Panc1 (cell line): ENCODE results near the gene ADAM11. TPM values are rescaled to one million over a fixed set of nuclear protein-coding genes. Genes with fewer than 3 reads are reported as not detected.

Experiments
- ATAC-seq: fragments of 200-7000 bp; cut with Tn5 transposase; 2 replicates; pipeline ENCODE4 v1.9.1; 2020; ENCODE audit warnings: mild to moderate bottlenecking, moderate library complexity
- BruUV-seq: library from RNA; stranded (reverse); fragments of 400-500 nt; replicated peaks from 2 replicates; lab custom pipeline; 2021; lab: Mats Ljungman, UMichigan
- CTCF ChIA-PET: fragments of 300-600 bp; sonication (Branson Sonifier 250); formaldehyde crosslinking; loops from one replicate; lab custom pipeline; 2022; ENCODE audit warnings: antibody characterized with exemption; lab: Charles Lee
- POLR2A ChIA-PET: fragments of 300-600 bp; sonication (Branson Sonifier 250); formaldehyde crosslinking; loops from one replicate; lab custom pipeline; 2022; ENCODE audit warnings: antibody characterized with exemption; lab: Charles Lee
- DNase-seq: peaks from one replicate; pipeline ENCODE4 v3.0.0-alpha.2; 2010; ENCODE audit warnings: low read depth, low spot score
- H3K27ac ChIP-seq: 2 replicates; pipeline ENCODE4 v1.5.1; 2011; ENCODE audit warnings: mild to moderate bottlenecking, low read length, inconsistent platforms
- H3K27me3 ChIP-seq: fragments of 200-500 bp; sonication (Bioruptor generic); 2 replicates; pipeline ENCODE4 v1.6.0; 2014; ENCODE audit warnings: low read length, inconsistent platforms; ENCODE audit not compliant: control insufficient read depth, insufficient read depth
- H3K36me3 ChIP-seq: fragments of 200-500 bp; sonication (Bioruptor generic); 2 replicates; pipeline ENCODE4 v1.5.1; 2014; ENCODE audit warnings: inconsistent platforms, mild to moderate bottlenecking, low read length, moderate library complexity; ENCODE audit not compliant: control insufficient read depth, insufficient read depth
- H3K4me1 ChIP-seq: 2 replicates; pipeline ENCODE4 v1.5.1; 2011; ENCODE audit warnings: inconsistent platforms, mild to moderate bottlenecking, low read length, moderate library complexity; ENCODE audit not compliant: control insufficient read depth, insufficient read depth
- H3K4me3 ChIP-seq, 2 experiments: 2 replicates each; pipeline ENCODE4 v1.5.1; 2011 to 2012; ENCODE audit warnings: low read depth in 2 of 2, low read length in 2 of 2, mild to moderate bottlenecking in 2 of 2, inconsistent platforms in 1 of 2, moderate library complexity in 1 of 2
- H3K9me3 ChIP-seq: fragments of 200-500 bp; sonication (Bioruptor generic); 2 replicates; pipeline ENCODE4 v1.5.1; 2014; ENCODE audit warnings: low read depth, mild to moderate bottlenecking, inconsistent platforms, low read length, moderate library complexity; ENCODE audit not compliant: control insufficient read depth, insufficient read depth
- POLR2AphosphoS5 ChIP-seq: IDR thresholded peaks from 2 replicates; pipeline ENCODE4 v1.6.1; 2012; ENCODE audit warnings: mild to moderate bottlenecking, low read depth, low read length, moderate library complexity
- SIN3A ChIP-seq: IDR thresholded peaks from 2 replicates; pipeline ENCODE4 v1.6.1; 2012; ENCODE audit warnings: low read depth, mild to moderate bottlenecking, low read length, moderate library complexity, borderline replicate concordance; ENCODE audit not compliant: insufficient read depth
- TCF7L2 ChIP-seq: IDR thresholded peaks from 2 replicates; pipeline ENCODE4 v1.6.1; 2011; ENCODE audit warnings: mild to moderate bottlenecking, low read depth, low read length, inconsistent platforms
- in situ Hi-C: cut with HindIII; loops from 2 replicates; pipeline ENCODE4 v1.10.0; 2016; ENCODE audit warnings: low sequenced_read_pairs, low pct_unique_long_range_greater_than_20kb
- intact Hi-C: fragments of 100-400 bp; cut with micrococcal nuclease; formaldehyde crosslinking; loops from one replicate; pipeline ENCODE4 v1.10.0; 2022; ENCODE audit not compliant: unreplicated experiment
- total RNA-seq: library from RNA; stranded (reverse); gene quantifications from one replicate; pipeline ENCODE4 v1.2.1, GENCODE V29; 2021; ENCODE audit not compliant: unreplicated experiment
- TF ChIP-seq, protein P1 (sequence below): fragments of 450-650 bp; IDR thresholded peaks from 2 replicates; pipeline ENCODE4 v1.5.1; 2017; ENCODE audit warnings: mild to moderate bottlenecking
- TF ChIP-seq, protein P2 (sequence below), 2 experiments: IDR thresholded peaks; 2 replicates each; pipeline ENCODE4 v1.6.1; 2011 to 2012; ENCODE audit warnings: low read depth in 2 of 2, control low read depth in 1 of 2, low read length in 1 of 2, mild to moderate bottlenecking in 1 of 2, moderate library complexity in 1 of 2; ENCODE audit not compliant: insufficient read depth in 1 of 2

Gene ADAM11
- total RNA-seq, 1 experiment from 2014 or later = 3.5 TPM

DNA sequence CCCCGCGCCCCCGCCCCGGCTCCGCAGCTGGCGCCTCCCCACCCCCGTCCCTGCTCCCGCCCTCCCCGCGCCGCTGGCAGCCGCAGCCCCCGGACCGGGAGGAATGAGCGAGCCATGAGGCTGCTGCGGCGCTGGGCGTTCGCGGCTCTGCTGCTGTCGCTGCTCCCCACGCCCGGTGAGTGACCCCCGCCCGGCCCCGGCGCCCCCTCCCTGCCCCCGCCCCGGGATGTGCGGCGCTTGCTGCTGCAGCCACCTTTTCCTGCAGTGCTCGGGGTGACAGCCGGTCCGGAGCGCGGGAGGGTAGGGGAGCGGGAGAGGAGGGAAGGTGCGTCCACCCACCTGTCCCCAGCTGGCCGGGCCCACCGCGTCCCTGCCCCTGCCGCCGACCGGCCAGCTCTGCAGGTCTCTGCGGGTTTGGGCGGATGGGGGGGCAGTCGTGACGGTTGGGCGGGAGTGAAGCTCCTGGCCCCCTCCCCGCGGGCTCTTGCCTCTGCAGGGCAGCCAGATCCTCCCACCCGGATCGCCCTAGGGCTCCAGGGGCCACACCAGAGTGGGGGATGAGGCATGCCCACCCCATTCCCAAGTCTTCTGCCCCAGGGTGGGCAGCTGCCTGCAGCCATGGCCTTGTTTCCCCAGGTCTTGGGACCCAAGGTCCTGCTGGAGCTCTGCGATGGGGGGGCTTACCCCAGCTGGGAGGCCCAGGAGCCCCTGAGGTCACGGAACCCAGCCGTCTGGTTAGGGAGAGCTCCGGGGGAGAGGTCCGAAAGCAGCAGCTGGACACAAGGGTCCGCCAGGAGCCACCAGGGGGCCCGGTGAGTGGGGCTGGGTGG, 513 bp downstream of the ADAM11 start:
- peak; percentile 39 for ATAC-seq
- in situ Hi-C loops = no loop called here
- POLR2A ChIA-PET = interaction anchor here (0.6 kb wide), 1 partner anchor 17 kb away, joined by 4 read pairs; no protein-coding TSS in a partner anchor

DNA sequence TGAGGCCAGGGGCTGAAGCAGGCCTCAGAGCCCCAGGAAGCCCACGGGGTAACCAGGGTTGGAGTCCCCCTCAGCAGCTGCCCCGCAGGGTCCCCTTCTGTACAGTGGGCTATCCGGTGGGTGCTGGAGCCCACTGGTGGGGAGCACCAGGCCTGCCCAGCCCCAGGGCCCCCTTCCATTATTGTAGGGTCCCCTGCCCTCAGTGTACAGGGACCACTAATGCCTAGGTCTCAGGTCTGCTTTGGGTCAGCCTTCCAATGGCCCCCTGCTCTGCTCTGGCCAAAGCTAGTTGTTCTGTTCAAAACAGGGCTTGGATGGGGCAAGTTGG, 1.1 kb downstream of the ADAM11 start:
- H3K9me3 ChIP-seq = no peaks in the 10 kb centered on the region
- no peak for ATAC-seq
- H3K27ac ChIP-seq = no peak overlapping the region
- CTCF ChIA-PET = interaction anchor here (0.6 kb wide), 1 partner anchor 85 kb away, joined by 6 read pairs; no protein-coding TSS in a partner anchor
- POLR2A ChIA-PET = no interaction called here
- no peaks in the 10 kb centered on the region for H3K27me3 ChIP-seq
- no peak for TF ChIP-seq SIN3A
- no peak for TF ChIP-seq POLR2AphosphoS5
- TF ChIP-seq TCF7L2 = no peak
- TF ChIP-seq, protein P1, sequence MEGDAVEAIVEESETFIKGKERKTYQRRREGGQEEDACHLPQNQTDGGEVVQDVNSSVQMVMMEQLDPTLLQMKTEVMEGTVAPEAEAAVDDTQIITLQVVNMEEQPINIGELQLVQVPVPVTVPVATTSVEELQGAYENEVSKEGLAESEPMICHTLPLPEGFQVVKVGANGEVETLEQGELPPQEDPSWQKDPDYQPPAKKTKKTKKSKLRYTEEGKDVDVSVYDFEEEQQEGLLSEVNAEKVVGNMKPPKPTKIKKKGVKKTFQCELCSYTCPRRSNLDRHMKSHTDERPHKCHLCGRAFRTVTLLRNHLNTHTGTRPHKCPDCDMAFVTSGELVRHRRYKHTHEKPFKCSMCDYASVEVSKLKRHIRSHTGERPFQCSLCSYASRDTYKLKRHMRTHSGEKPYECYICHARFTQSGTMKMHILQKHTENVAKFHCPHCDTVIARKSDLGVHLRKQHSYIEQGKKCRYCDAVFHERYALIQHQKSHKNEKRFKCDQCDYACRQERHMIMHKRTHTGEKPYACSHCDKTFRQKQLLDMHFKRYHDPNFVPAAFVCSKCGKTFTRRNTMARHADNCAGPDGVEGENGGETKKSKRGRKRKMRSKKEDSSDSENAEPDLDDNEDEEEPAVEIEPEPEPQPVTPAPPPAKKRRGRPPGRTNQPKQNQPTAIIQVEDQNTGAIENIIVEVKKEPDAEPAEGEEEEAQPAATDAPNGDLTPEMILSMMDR = no peak
- TF ChIP-seq, protein P2, sequence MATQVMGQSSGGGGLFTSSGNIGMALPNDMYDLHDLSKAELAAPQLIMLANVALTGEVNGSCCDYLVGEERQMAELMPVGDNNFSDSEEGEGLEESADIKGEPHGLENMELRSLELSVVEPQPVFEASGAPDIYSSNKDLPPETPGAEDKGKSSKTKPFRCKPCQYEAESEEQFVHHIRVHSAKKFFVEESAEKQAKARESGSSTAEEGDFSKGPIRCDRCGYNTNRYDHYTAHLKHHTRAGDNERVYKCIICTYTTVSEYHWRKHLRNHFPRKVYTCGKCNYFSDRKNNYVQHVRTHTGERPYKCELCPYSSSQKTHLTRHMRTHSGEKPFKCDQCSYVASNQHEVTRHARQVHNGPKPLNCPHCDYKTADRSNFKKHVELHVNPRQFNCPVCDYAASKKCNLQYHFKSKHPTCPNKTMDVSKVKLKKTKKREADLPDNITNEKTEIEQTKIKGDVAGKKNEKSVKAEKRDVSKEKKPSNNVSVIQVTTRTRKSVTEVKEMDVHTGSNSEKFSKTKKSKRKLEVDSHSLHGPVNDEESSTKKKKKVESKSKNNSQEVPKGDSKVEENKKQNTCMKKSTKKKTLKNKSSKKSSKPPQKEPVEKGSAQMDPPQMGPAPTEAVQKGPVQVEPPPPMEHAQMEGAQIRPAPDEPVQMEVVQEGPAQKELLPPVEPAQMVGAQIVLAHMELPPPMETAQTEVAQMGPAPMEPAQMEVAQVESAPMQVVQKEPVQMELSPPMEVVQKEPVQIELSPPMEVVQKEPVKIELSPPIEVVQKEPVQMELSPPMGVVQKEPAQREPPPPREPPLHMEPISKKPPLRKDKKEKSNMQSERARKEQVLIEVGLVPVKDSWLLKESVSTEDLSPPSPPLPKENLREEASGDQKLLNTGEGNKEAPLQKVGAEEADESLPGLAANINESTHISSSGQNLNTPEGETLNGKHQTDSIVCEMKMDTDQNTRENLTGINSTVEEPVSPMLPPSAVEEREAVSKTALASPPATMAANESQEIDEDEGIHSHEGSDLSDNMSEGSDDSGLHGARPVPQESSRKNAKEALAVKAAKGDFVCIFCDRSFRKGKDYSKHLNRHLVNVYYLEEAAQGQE (IDR thresholded peaks at IDR 0.05; ENCODE audit: insufficient read depth in 1 of 2, low read depth in 2 of 2, low read length in 1 of 2) = no peak
- DNase-seq = no peak
- H3K4me3 ChIP-seq = no peak overlapping the region
- BruUV-seq = no TSS peak
- peaks cover 2% of the 10 kb centered on the region; the same call in 1 of the 2 replicates for H3K4me1 ChIP-seq
- in situ Hi-C loops = no loop called here
- H3K36me3 ChIP-seq = no peaks in the 10 kb centered on the region; the same call in 1 of the 2 replicates
- intact Hi-C loops = no loop called here

More for the DNA sequence above, 513 bp downstream of the ADAM11 start:
- Histone ChIP-seq H3K27me3 (no peaks in the 10 kb centered on the region), H3K9me3 (no peaks in the 10 kb centered on the region), H3K27ac (no peak overlapping the region), H3K4me3 (peak overlapping the region; percentile 26 to 29; a peak in 3 of 4 replicates), H3K36me3 (no peaks in the 10 kb centered on the region; the same call in 1 of the 2 replicates), H3K4me1 (peaks cover 2% of the 10 kb centered on the region; the same call in 1 of the 2 replicates)
- no TSS peak for BruUV-seq
- no peak for DNase-seq
- intact Hi-C loops = no loop called here
- CTCF ChIA-PET = no interaction called here
- no peak for TF ChIP-seq TCF7L2
- TF ChIP-seq POLR2AphosphoS5 = no peak
- TF ChIP-seq, protein P2 (IDR thresholded peaks at IDR 0.05; ENCODE audit: insufficient read depth in 1 of 2, low read depth in 2 of 2, low read length in 1 of 2) = no peak
- TF ChIP-seq SIN3A = no peak
- TF ChIP-seq, protein P1 = no peak; the same call in 1 of the 2 replicates
